GM12892 (cell line): ENCODE measurements around the gene RAD23A.

Experiments
- POLR2A ChIP-seq: IDR thresholded peaks from 2 replicates; pipeline ENCODE4 v1.6.1; 2011; ENCODE audit warnings: low read depth, low read length, control low read depth
- POLR2AphosphoS5 ChIP-seq: IDR thresholded peaks from 2 replicates; pipeline ENCODE4 v1.6.1; 2011; ENCODE audit warnings: low read depth, low read length, control low read depth

DNA sequence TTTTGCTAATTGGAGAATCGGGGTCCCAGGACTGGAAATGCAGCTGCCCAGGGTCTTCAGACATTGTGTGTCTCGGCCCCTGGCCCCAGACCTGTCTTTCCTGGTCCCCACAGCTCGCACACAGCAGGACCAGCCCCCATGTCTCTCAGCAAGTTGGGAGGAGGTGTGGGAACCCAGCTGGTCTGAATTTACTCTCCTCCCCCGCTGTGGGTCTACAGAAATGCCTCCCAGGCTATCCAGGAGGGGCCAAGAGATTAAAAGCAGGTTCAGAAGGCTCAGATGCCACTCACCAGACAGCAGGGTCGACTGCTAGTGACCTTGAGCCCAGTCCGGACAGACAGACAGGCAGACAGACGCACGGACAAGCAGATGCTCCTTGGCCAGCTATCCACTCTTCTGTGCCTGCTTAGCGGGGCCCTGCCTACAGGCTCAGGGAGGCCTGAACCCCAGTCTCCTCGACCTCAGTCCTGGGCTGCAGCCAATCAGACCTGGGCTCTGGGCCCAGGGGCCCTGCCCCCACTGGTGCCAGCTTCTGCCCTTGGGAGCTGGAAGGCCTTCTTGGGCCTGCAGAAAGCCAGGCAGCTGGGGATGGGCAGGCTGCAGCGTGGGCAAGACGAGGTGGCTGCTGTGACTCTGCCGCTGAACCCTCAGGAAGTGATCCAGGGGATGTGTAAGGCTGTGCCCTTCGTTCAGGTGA, 23.8 kb downstream of the RAD23A start, which contains the start of gene DAND5:
- TF ChIP-seq POLR2A (no peak), POLR2AphosphoS5 (no peak)
